Neural cell (in vitro differentiated cells): Measurements from ENCODE around the gene TRPM2. TPM values are rescaled to one million over a fixed set of nuclear protein-coding genes. Genes with fewer than 3 reads are reported as not detected.

Experiments used
- H2AFZ ChIP-seq: fragments of 200-600, 300-800 bp; sonication (generic), shearing (Covaris generic); 2 replicates; pipeline ENCODE4 v1.6.0; 2014; ENCODE audit warnings: low read depth, mild to moderate bottlenecking, antibody characterized with exemption, low read length, moderate library complexity
- H3F3A ChIP-seq: fragments of 200-600 bp; shearing (Covaris generic); 2 replicates; pipeline ENCODE4 v1.6.1; 2016; ENCODE audit warnings: mild to moderate bottlenecking, moderate library complexity, mixed read lengths, antibody characterized with exemption, low read length; ENCODE audit not compliant: insufficient read depth, poor library complexity, severe bottlenecking
- H3K27ac ChIP-seq: fragments of 200-600, 300-800 bp; sonication (generic), shearing (Covaris generic); 2 replicates; pipeline ENCODE4 v1.5.1; 2014; ENCODE audit warnings: mild to moderate bottlenecking, low read length, moderate library complexity
- H3K27me3 ChIP-seq: fragments of 300-800, 200-600 bp; sonication (generic), shearing (Covaris generic); 2 replicates; pipeline ENCODE4 v1.6.0; 2014; ENCODE audit warnings: mild to moderate bottlenecking, low read depth, low read length, moderate library complexity; ENCODE audit not compliant: insufficient read depth
- H3K36me3 ChIP-seq: fragments of 300-800, 200-600 bp; sonication (generic), shearing (Covaris generic); 2 replicates; pipeline ENCODE4 v1.5.1; 2014; ENCODE audit warnings: mild to moderate bottlenecking, antibody characterized with exemption, low read length, moderate library complexity; ENCODE audit not compliant: insufficient read depth
- H3K4me2 ChIP-seq: fragments of 300-800, 200-600 bp; sonication (generic), shearing (Covaris generic); 2 replicates; pipeline ENCODE4 v1.6.0; 2014; ENCODE audit warnings: mild to moderate bottlenecking, low read length
- H3K4me3 ChIP-seq: fragments of 300-800, 200-600 bp; sonication (generic), shearing (Covaris generic); 2 replicates; pipeline ENCODE4 v1.5.1; 2014; ENCODE audit warnings: mild to moderate bottlenecking, low read length, moderate library complexity
- H3K79me2 ChIP-seq: fragments of 200-600 bp; shearing (Covaris generic); replicated peaks from 2 replicates; pipeline ENCODE4 v1.6.0; 2014; ENCODE audit warnings: mild to moderate bottlenecking, low read length, moderate library complexity; ENCODE audit not compliant: insufficient read depth
- H3K9ac ChIP-seq: fragments of 300-800, 200-600 bp; sonication (generic), shearing (Covaris generic); 2 replicates; pipeline ENCODE4 v1.6.1; 2016; ENCODE audit warnings: mild to moderate bottlenecking, low read length, mixed read lengths
- H3K9me2 ChIP-seq: fragments of 200-600 bp; shearing (Covaris generic); 2 replicates; pipeline ENCODE4 v1.6.1; 2016; ENCODE audit warnings: mild to moderate bottlenecking, low read length, mixed read lengths; ENCODE audit not compliant: insufficient read depth
- H3K9me3 ChIP-seq: fragments of 200-600, 300-800 bp; sonication (generic), shearing (Covaris generic); 2 replicates; pipeline ENCODE4 v1.6.1; 2016; ENCODE audit warnings: mild to moderate bottlenecking, mixed run types, low read length, moderate library complexity, mixed read lengths
- H4K20me1 ChIP-seq: fragments of 200-600 bp; shearing (Covaris generic); 2 replicates; pipeline ENCODE4 v1.6.1; 2016; ENCODE audit warnings: mild to moderate bottlenecking, mixed run types; ENCODE audit not compliant: insufficient read depth
- EP300 ChIP-seq: fragments of 450-650 bp; conservative IDR thresholded peaks from 2 replicates; pipeline ENCODE4 v1.6.1; 2014; ENCODE audit warnings: antibody characterized with exemption, mild to moderate bottlenecking, moderate library complexity; ENCODE audit not compliant: poor library complexity, severe bottlenecking
- EZH2 ChIP-seq: fragments of 200-600, 300-800 bp; shearing (Covaris generic), sonication (generic); IDR thresholded peaks from 2 replicates; pipeline ENCODE4 v1.6.1; 2014; ENCODE audit warnings: antibody characterized with exemption, low read length, borderline replicate concordance, mild to moderate bottlenecking; ENCODE audit not compliant: insufficient read depth, poor library complexity, severe bottlenecking
- MXI1 ChIP-seq: fragments of 450-650 bp; conservative IDR thresholded peaks from 2 replicates; pipeline ENCODE4 v1.6.1; 2014; ENCODE audit warnings: antibody characterized with exemption, mild to moderate bottlenecking; ENCODE audit not compliant: poor library complexity, severe bottlenecking
- POLR2AphosphoS5 ChIP-seq: IDR thresholded peaks from 2 replicates; pipeline ENCODE4 v1.6.1; 2012
- RAD21 ChIP-seq: fragments of 450-650 bp; conservative IDR thresholded peaks from 2 replicates; pipeline ENCODE4 v1.6.1; 2014; ENCODE audit warnings: antibody characterized with exemption, mild to moderate bottlenecking, moderate library complexity
- SMC3 ChIP-seq: fragments of 450-650 bp; conservative IDR thresholded peaks from 2 replicates; pipeline ENCODE4 v1.6.1; 2014; ENCODE audit warnings: antibody characterized with exemption, mild to moderate bottlenecking, moderate library complexity; ENCODE audit not compliant: poor library complexity
- TAF1 ChIP-seq: IDR thresholded peaks from 2 replicates; pipeline ENCODE4 v1.6.1; 2012; ENCODE audit warnings: low read depth
- polyA plus RNA-seq: library from polyadenylated mRNA; depleted of rRNA; stranded (reverse); fragments of >200 nt; gene quantifications from 2 replicates; pipeline ENCODE4 v1.2.3, GENCODE V29; 2014
- TF ChIP-seq, protein P1 (sequence below): fragments of 450-650 bp; IDR thresholded peaks from 2 replicates; pipeline ENCODE4 v1.5.1; 2014; ENCODE audit warnings: antibody characterized with exemption, mild to moderate bottlenecking, moderate library complexity; ENCODE audit not compliant: poor library complexity, severe bottlenecking
- TF ChIP-seq, protein P2 (sequence below): IDR thresholded peaks from 2 replicates; pipeline ENCODE4 v1.6.1; 2012; ENCODE audit warnings: borderline replicate concordance

TRPM2 gene
- polyA plus RNA-seq, 1 donor from 2014 or later: 0.14 TPM

DNA sequence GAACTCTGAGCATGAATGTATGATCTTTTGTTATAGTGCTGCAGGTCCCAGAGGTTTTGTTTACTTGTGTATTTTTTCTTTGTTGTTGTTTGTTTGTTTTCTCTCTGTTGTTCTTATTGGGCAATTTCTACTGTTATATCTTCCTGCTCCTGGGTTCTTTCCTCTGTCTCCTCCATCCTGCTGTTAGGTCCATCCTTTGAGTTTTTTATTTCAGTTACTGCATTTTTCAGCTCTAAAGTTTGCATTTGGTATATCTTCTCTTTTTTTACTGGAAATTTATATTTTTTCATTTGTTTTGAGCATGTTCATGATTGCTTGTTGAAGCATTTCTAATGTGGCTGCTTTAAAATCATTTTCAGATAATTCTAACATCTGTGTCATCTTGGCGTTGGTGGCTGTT lies 9.9 kb downstream of the TRPM2 start:
- Histone ChIP-seq H3K79me2 (no peaks in the 10 kb centered on the region), H3K4me2 (no peak overlapping the region), H3K4me3 (no peak overlapping the region), H3K9me2 (no peaks in the 10 kb centered on the region), H3K27me3 (no peaks in the 10 kb centered on the region), H4K20me1 (no peaks in the 10 kb centered on the region), H2AFZ (no peak overlapping the region), H3K27ac (no peak overlapping the region), H3F3A (no peaks in the 10 kb centered on the region), H3K9ac (no peak overlapping the region), H3K9me3 (no peaks in the 10 kb centered on the region), H3K36me3 (no peaks in the 10 kb centered on the region)
- TF ChIP-seq RAD21 (no peak), MXI1 (no peak), POLR2AphosphoS5 (no peak), SMC3 (no peak), EZH2 (no peak), EP300 (no peak), TAF1 (no peak)
- TF ChIP-seq, protein P1, sequence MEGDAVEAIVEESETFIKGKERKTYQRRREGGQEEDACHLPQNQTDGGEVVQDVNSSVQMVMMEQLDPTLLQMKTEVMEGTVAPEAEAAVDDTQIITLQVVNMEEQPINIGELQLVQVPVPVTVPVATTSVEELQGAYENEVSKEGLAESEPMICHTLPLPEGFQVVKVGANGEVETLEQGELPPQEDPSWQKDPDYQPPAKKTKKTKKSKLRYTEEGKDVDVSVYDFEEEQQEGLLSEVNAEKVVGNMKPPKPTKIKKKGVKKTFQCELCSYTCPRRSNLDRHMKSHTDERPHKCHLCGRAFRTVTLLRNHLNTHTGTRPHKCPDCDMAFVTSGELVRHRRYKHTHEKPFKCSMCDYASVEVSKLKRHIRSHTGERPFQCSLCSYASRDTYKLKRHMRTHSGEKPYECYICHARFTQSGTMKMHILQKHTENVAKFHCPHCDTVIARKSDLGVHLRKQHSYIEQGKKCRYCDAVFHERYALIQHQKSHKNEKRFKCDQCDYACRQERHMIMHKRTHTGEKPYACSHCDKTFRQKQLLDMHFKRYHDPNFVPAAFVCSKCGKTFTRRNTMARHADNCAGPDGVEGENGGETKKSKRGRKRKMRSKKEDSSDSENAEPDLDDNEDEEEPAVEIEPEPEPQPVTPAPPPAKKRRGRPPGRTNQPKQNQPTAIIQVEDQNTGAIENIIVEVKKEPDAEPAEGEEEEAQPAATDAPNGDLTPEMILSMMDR: no peak
- TF ChIP-seq, protein P2, sequence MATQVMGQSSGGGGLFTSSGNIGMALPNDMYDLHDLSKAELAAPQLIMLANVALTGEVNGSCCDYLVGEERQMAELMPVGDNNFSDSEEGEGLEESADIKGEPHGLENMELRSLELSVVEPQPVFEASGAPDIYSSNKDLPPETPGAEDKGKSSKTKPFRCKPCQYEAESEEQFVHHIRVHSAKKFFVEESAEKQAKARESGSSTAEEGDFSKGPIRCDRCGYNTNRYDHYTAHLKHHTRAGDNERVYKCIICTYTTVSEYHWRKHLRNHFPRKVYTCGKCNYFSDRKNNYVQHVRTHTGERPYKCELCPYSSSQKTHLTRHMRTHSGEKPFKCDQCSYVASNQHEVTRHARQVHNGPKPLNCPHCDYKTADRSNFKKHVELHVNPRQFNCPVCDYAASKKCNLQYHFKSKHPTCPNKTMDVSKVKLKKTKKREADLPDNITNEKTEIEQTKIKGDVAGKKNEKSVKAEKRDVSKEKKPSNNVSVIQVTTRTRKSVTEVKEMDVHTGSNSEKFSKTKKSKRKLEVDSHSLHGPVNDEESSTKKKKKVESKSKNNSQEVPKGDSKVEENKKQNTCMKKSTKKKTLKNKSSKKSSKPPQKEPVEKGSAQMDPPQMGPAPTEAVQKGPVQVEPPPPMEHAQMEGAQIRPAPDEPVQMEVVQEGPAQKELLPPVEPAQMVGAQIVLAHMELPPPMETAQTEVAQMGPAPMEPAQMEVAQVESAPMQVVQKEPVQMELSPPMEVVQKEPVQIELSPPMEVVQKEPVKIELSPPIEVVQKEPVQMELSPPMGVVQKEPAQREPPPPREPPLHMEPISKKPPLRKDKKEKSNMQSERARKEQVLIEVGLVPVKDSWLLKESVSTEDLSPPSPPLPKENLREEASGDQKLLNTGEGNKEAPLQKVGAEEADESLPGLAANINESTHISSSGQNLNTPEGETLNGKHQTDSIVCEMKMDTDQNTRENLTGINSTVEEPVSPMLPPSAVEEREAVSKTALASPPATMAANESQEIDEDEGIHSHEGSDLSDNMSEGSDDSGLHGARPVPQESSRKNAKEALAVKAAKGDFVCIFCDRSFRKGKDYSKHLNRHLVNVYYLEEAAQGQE: no peak

DNA sequence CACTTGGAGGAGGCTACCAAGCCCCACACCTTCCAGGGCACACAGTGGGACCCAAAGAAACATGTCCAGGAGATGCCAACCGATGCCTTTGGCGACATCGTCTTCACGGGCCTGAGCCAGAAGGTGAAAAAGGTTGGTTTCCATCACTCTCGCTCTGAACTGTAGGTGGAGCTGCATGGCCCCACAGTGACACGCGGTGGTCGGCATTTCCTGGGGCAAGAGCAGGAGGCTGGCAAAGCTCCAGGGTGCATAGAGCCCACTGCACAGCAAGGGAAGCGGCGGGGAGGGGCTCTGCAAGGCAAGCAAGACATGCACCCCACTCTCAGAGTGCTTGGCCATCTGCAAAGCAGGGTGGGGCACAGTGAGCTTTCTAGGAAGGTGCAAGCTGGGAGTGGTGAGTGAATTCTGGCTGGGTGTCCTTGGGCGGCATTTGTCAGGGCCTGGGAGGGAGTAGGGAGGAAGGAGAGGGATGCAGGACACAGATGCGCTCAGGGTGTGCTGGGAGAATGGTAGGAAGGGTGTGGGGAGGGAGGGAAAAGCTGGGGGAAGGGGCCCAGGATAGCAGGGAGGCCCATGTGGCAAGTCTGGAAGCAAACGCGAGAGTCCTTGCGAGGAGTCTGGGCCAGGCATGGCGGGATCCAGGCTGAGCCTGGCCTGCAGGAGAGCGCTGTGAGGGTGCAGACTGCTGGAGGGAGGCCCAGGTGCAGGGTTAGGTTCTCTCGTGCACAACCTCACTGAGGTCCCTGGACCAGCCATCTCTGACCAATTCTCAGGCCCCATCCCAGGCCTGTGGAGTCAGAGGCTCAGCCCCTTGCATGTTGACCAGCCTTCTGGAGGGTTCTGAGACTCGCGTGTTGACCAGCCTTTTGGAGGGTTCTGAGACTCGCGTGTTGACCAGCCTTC lies 11.0 kb downstream of the TRPM2 start:
- Histone ChIP-seq H3K4me3 (no peak overlapping the region), H3K79me2 (no peaks in the 10 kb centered on the region), H3K27me3 (no peaks in the 10 kb centered on the region), H3K36me3 (no peaks in the 10 kb centered on the region), H2AFZ (no peak overlapping the region), H3K9me3 (no peaks in the 10 kb centered on the region), H4K20me1 (no peaks in the 10 kb centered on the region), H3K4me2 (no peak overlapping the region), H3K27ac (no peak overlapping the region), H3K9ac (no peak overlapping the region), H3K9me2 (no peaks in the 10 kb centered on the region), H3F3A (no peaks in the 10 kb centered on the region)
- no peak for TF ChIP-seq TAF1
- no peak for TF ChIP-seq RAD21
- TF ChIP-seq, protein P2: no peak
- no peak for TF ChIP-seq MXI1
- no peak for TF ChIP-seq EZH2
- no peak for TF ChIP-seq SMC3
- no peak for TF ChIP-seq EP300
- TF ChIP-seq POLR2AphosphoS5: no peak
- TF ChIP-seq, protein P1: no peak
